Thyroid gland (tissue), 4 donors: Measurements from ENCODE around the gene HSD3B7.

Source experiments
- CTCF ChIP-seq, 6 experiments: fragments of 200-600 bp in 3 of 6; fragments of 450-650 bp in 3 of 6; sonication (generic) in 3 of 6; IDR thresholded peaks; one replicate each; pipeline ENCODE4 v1.5.1; 2016 to 2019; ENCODE audit warnings: antibody characterized with exemption in 6 of 6, mild to moderate bottlenecking in 2 of 6, inconsistent platforms in 1 of 6, moderate library complexity in 1 of 6
- POLR2A ChIP-seq, 2 donors: fragments of 450-650 bp; IDR thresholded peaks; one replicate each; pipeline ENCODE4 v1.6.1; 2017; ENCODE audit warnings: antibody characterized with exemption in 2 of 2, mild to moderate bottlenecking in 2 of 2, moderate library complexity in 1 of 2

DNA sequence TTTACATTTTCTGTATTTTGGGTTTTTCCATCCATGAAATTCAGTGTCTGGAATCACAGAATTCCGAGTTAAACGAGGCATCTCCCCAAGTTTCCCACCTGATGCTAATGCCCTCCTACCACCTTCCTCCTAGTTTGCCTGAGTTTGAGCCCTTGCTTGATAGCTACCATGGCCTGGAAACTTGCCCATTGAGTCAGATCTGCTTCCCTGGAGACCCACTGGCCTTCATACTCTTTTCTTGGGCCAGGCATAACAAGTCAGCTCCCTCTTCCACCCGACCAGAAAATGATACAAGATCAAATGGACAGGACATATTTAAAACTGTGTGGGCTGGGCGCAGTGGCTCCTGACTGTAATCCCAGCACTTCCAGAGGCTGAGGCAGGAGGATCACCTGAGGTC lies 17.2 kb upstream of the HSD3B7 start:
- TF ChIP-seq CTCF (IDR thresholded peaks at IDR 0.05) = no peak
- TF ChIP-seq POLR2A (IDR thresholded peaks at IDR 0.05) = no peak
